OCI-LY1 (cell line): ENCODE data around the gene SEC22C.

Source experiments
- EZH2 ChIP-seq: fragments of 200-600 bp; sonication (generic), shearing (Covaris generic); IDR thresholded peaks from 2 replicates; pipeline ENCODE4 v1.8.0; 2017; ENCODE audit warnings: borderline replicate concordance, mixed run types, mild to moderate bottlenecking, antibody characterized with exemption, low read length, moderate library complexity, mixed read lengths
- TF ChIP-seq, protein P1 (sequence below): fragments of 200-600 bp; sonication (generic), shearing (Covaris generic); IDR thresholded peaks from 2 replicates; pipeline ENCODE4 v1.5.1; 2017; ENCODE audit warnings: mild to moderate bottlenecking, antibody characterized with exemption, low read length, moderate library complexity, mixed read lengths

DNA sequence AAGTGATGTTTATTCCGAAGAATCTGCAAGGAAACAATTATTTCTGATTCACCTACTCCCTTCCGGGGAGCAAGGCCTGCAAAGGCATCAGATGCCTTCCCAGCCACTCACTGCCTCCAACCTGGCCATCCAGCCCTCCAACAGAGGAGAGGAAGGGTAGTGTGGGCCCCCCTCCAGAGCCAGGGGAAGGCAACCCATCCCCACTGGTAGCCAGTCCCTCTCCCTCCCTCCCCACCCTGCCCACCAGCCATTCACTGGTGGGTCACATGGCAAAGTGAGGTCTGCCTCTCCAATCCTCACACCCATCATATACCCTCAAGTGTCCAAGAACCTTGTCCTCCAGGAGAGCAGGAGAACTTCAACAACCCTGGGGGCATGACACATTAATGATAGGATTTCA, 81.7 kb downstream of the SEC22C start:
- no peak for TF ChIP-seq EZH2
- TF ChIP-seq, protein P1, sequence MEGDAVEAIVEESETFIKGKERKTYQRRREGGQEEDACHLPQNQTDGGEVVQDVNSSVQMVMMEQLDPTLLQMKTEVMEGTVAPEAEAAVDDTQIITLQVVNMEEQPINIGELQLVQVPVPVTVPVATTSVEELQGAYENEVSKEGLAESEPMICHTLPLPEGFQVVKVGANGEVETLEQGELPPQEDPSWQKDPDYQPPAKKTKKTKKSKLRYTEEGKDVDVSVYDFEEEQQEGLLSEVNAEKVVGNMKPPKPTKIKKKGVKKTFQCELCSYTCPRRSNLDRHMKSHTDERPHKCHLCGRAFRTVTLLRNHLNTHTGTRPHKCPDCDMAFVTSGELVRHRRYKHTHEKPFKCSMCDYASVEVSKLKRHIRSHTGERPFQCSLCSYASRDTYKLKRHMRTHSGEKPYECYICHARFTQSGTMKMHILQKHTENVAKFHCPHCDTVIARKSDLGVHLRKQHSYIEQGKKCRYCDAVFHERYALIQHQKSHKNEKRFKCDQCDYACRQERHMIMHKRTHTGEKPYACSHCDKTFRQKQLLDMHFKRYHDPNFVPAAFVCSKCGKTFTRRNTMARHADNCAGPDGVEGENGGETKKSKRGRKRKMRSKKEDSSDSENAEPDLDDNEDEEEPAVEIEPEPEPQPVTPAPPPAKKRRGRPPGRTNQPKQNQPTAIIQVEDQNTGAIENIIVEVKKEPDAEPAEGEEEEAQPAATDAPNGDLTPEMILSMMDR: no peak
